ENCODE data around the gene DEUP1. TPM values are rescaled to one million over a fixed set of nuclear protein-coding genes. Genes with fewer than 3 reads are reported as not detected.

DEUP1 gene
- total RNA-seq, 2 experiments from 2014 or later: not detected

DNA sequence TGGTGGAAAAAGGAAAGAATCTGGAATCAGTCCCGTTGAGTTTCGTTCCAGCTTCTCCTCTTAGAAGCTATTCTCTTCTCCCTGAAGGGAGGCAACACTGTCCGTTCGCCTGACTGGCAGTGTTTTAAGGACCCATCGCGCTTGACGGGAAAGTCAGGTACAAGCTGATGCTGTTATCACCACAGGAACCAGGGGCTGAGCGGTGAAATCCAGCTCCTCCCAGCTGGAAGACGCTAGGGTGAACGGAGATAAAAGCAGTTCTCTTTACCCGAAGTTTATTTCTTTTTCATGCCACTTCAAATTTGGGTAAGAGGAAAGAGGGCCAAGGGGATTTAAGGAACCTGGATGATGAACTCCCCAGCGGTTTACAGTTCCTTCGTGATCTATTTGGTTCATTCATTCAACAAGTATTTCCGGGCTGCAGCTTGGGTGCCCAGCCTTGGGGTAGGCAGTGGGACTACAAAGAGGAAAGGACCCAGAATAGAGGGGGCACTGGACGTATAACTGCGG lies 551 bp upstream of the DEUP1 start:
- Histone ChIP-seq H2AFZ (ENCODE audit: low read length) (no peak overlapping the region), H3K4me1 (ENCODE audit: insufficient read depth, low read length, poor library complexity, severe bottlenecking) (no peaks in the 10 kb centered on the region), H3K36me3 (ENCODE audit: insufficient read depth, low read length) (no peaks in the 10 kb centered on the region), H3K4me2 (ENCODE audit: low read length) (no peak overlapping the region), H3K79me2 (ENCODE audit: insufficient read depth, low read depth, low read length) (no peaks in the 10 kb centered on the region), H3K4me3 (ENCODE audit: low read depth, low read length, poor library complexity, severe bottlenecking) (no peak overlapping the region), H3K9me2 (ENCODE audit: insufficient read depth, low read length) (no peaks in the 10 kb centered on the region), H3K27ac (ENCODE audit: low read depth, low read length, poor library complexity, severe bottlenecking) (no peak overlapping the region), H4K20me1 (ENCODE audit: insufficient read depth, low read length) (no peaks in the 10 kb centered on the region), H3K9me3 (ENCODE audit: low read length) (no peaks in the 10 kb centered on the region)
- no TSS peak for BruUV-seq (replicated peaks)
- no peak for DNase-seq (ENCODE audit: low spot score)
- no peak for TF ChIP-seq EZH2phosphoT487 (IDR thresholded peaks at IDR 0.05; ENCODE audit: borderline replicate concordance, low read depth, low read length)
- TF ChIP-seq, protein P1, sequence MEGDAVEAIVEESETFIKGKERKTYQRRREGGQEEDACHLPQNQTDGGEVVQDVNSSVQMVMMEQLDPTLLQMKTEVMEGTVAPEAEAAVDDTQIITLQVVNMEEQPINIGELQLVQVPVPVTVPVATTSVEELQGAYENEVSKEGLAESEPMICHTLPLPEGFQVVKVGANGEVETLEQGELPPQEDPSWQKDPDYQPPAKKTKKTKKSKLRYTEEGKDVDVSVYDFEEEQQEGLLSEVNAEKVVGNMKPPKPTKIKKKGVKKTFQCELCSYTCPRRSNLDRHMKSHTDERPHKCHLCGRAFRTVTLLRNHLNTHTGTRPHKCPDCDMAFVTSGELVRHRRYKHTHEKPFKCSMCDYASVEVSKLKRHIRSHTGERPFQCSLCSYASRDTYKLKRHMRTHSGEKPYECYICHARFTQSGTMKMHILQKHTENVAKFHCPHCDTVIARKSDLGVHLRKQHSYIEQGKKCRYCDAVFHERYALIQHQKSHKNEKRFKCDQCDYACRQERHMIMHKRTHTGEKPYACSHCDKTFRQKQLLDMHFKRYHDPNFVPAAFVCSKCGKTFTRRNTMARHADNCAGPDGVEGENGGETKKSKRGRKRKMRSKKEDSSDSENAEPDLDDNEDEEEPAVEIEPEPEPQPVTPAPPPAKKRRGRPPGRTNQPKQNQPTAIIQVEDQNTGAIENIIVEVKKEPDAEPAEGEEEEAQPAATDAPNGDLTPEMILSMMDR (conservative IDR thresholded peaks at IDR 0.05; ENCODE audit: low read length): no peak
- intact Hi-C loops (cut with micrococcal nuclease; ENCODE audit: unreplicated experiment): no loop called here
- ChIA-PET CTCF (ENCODE audit: unreplicated experiment) (no interaction called here), POLR2A (interaction anchor here (0.6 kb wide), 1 partner anchor 32 kb away, joined by 3 read pairs; no protein-coding TSS in a partner anchor)

DNA sequence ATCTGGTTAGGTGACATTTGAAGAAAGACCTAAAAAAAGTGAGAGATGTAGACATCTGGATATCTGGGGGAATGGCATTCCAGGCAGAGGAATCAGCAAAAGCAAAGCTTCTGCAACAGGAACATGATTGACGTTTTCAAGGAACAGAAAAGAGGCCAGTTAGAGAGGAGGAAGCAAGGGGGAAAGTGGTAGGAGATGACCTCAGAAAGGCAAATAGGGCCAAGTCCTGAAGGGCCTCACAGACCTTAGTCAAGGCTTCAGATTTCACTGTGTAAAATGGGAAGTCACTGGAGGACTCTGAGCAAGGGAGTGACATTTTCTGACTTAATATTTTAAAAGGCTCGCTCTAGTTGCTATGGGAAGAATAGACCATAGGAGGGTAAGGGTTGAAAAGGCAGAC lies 9.7 kb downstream of the DEUP1 start:
- Histone ChIP-seq H3K9me3 (ENCODE audit: low read length) (no peaks in the 10 kb centered on the region), H3K4me1 (ENCODE audit: insufficient read depth, low read length, poor library complexity, severe bottlenecking) (no peaks in the 10 kb centered on the region), H3K4me3 (ENCODE audit: low read depth, low read length, poor library complexity, severe bottlenecking) (no peak overlapping the region), H3K27ac (ENCODE audit: low read depth, low read length, poor library complexity, severe bottlenecking) (no peak overlapping the region), H4K20me1 (ENCODE audit: insufficient read depth, low read length) (no peaks in the 10 kb centered on the region), H2AFZ (ENCODE audit: low read length) (no peak overlapping the region), H3K36me3 (ENCODE audit: insufficient read depth, low read length) (no peaks in the 10 kb centered on the region), H3K9me2 (ENCODE audit: insufficient read depth, low read length) (no peaks in the 10 kb centered on the region), H3K79me2 (ENCODE audit: insufficient read depth, low read depth, low read length) (no peaks in the 10 kb centered on the region), H3K4me2 (ENCODE audit: low read length) (no peak overlapping the region)
- ChIA-PET POLR2A (interaction anchor here (0.7 to 0.9 kb wide), 3 partner anchors 15 to 24 kb away, joined by 3 read pairs; no protein-coding TSS in a partner anchor), CTCF (ENCODE audit: unreplicated experiment) (no interaction called here)
- intact Hi-C loops (cut with micrococcal nuclease; ENCODE audit: unreplicated experiment): no loop called here
- TF ChIP-seq, protein P1 (conservative IDR thresholded peaks at IDR 0.05; ENCODE audit: low read length): no peak
- no peak for TF ChIP-seq EZH2phosphoT487 (IDR thresholded peaks at IDR 0.05; ENCODE audit: borderline replicate concordance, low read depth, low read length)
- no peak for DNase-seq (ENCODE audit: low spot score)
- no TSS peak for BruUV-seq (replicated peaks)

DNA sequence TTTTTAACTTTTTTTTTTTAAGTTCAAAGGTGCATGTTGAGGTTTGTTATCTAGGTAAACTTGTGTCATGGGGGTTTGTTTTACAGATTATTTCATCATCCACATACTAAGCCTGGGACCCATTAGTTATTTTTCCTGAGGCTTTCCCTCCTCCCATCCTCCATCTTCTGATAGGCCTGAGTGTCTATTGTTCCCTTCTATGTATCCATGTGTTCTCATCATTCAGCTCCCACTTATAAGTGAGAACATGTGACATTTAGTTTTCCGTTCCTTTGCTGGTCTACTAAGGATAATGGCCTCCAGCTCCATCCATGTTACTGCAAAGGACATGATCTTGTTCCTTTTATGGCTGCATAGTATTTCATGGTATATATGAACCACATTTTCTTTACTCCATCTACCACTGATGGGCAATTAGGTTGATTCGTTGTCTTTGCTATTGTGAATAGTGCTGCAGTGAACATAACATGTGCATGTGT lies 14.4 kb downstream of the DEUP1 start:
- Histone ChIP-seq H2AFZ (ENCODE audit: low read length) (no peak overlapping the region), H3K79me2 (ENCODE audit: insufficient read depth, low read depth, low read length) (no peaks in the 10 kb centered on the region), H3K9me3 (ENCODE audit: low read length) (no peaks in the 10 kb centered on the region), H3K4me3 (ENCODE audit: low read depth, low read length, poor library complexity, severe bottlenecking) (no peak overlapping the region), H3K4me1 (ENCODE audit: insufficient read depth, low read length, poor library complexity, severe bottlenecking) (no peaks in the 10 kb centered on the region), H4K20me1 (ENCODE audit: insufficient read depth, low read length) (no peaks in the 10 kb centered on the region), H3K9me2 (ENCODE audit: insufficient read depth, low read length) (no peaks in the 10 kb centered on the region), H3K4me2 (ENCODE audit: low read length) (no peak overlapping the region), H3K36me3 (ENCODE audit: insufficient read depth, low read length) (no peaks in the 10 kb centered on the region), H3K27ac (ENCODE audit: low read depth, low read length, poor library complexity, severe bottlenecking) (no peak overlapping the region)
- no TSS peak for BruUV-seq (replicated peaks)
- no peak for DNase-seq (ENCODE audit: low spot score)
- ChIA-PET CTCF (ENCODE audit: unreplicated experiment) (no interaction called here), POLR2A (no interaction called here)
- TF ChIP-seq, protein P1 (conservative IDR thresholded peaks at IDR 0.05; ENCODE audit: low read length): no peak
- no peak for TF ChIP-seq EZH2phosphoT487 (IDR thresholded peaks at IDR 0.05; ENCODE audit: borderline replicate concordance, low read depth, low read length)
- intact Hi-C loops (cut with micrococcal nuclease; ENCODE audit: unreplicated experiment): no loop called here

Measured in OCI-LY7 (cell line).